Brain pericyte (primary cell): ENCODE measurements around the gene DZIP1L.
A peak's percentile ranks its signal among the peaks of the same experiment; 100 is the strongest.
"Not testable (repeated sequence)": the region's sequence is repeated elsewhere in the genome, so short reads cannot be mapped to it uniquely, and the experiment has no call there.

Experiments used
- DNase-seq: peaks from one replicate; pipeline ENCODE4 v3.0.0-alpha.2; 2012; ENCODE audit warnings: low read depth, low spot score

Gene DZIP1L

DNA sequence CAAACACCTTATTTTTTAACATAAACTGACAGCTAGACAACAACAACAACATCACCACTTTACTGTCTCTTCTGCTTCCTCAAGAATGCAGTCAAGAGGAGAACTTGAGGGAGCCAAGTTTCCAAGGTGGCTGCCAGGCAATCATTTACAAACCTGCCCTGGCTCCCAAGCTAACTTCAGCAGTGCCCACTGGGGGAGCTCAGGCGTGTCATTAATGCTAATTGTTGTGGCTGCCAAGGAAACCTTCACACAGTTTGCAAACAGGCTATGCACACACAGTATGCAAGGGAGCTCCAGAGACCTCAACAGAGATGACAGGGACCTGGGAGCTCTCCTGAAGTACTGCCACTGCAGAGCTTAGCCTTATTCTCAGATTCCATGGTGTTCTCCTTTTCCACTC is 2.1 kb downstream of the DZIP1L start:
- DNase-seq: no peak

DNA sequence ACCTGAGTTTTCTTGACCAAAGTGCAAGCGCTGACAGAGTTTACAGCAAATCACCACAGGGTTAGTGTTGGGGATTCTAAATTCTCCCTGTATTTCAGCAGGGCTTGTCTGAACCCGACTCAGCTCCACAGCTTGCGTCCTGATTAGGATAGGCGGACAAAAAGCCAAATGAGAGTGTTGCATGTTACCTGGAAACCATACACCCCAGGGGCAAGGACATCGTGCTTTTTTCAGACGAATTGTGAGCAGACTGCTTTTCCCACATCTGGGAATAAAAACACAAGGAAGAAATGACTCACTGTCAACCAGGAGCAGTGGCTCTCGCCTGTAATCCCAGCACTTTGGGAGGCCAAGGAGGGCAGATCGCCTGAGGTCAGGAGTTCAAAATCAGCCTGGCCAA is 3.0 kb downstream of the DZIP1L start:
- DNase-seq: no peak

DNA sequence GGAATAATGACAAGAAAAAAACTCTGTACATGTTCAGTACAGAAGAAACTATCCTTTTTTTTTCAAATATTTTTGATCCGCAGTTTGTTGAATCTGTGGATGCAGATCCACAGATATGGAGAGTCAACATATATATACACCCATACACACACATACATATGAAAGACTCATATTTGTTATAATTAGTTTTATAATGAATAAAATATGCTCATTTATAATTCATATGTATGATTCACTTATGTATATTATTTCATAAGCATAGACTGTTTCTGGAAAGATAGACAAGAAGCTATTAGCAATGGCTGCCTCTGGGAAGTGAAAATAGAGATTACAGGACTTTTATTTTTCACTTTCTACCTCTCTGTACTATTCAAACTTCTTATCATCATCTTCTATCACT is 9.8 kb downstream of the DZIP1L start:
- no peak for DNase-seq

DNA sequence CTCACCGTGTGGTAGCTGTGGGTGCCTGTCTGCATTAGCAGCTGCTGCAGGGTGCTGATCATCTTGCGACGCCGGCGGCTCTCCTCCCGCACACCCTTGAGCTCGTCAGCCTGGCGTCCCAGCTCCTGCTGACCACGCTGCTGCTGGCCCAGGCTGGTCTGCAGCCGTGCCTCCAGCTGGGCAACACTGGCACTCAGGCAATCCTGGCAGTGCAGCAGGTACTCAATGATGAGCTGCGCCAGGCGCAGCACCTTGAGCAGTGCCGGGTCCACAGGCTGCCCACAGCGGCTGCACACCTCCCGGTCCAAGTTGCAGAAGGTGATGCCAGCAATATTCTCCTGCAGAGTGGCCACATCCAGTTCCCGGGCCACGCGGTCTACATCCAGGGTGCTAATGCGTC is 11.9 kb downstream of the DZIP1L start:
- no peak for DNase-seq

DNA sequence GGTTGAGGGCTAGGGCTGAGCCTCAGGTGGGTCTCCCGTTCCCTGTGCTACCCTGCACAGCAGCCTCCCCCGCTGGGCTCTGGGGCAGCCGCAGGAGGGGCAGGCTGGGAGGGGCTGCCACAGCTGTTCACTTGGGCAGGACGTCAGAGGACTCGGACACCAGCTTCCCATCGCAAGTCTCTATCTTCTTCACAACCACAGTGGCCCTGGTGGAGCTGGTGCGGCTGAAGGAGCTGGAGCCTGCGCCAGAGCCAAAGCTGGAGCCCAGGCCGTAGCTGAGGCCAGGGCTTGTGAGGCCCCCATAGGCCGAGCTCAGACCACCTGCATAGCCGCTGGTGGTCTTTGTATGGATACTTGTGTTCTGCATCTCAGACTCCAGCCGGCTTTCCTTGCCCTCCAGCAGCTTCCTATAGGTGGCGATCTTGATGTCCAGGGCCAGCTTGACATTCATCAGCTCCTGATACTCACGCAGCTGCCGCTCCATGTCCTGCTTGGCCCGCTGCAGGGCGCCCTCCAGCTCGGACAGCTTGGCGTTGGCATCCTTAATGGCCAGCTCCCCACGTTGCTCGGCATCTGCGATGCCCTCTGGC is 14.0 kb downstream of the DZIP1L start:
- not testable (repeated sequence) for DNase-seq

DNA sequence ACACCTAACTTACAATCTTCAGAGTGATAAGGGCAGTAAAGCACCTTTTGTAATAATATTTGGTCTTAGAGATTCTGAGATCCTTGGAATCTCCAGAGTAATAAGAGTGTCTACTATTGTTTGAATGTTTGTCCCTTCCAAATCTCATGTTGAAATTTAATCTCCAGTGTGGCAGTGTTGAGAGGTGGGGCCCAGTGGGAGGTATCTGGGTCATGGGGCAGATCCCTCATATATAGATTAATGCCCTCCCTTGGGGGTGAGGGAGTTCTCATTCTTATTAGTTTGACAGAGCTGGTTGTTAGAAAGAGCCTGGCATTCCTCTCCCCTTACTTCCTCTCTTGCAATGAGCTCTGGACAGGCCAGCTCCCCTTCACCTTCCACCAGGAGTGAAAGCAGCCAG is 16.0 kb downstream of the DZIP1L start:
- no peak for DNase-seq

DNA sequence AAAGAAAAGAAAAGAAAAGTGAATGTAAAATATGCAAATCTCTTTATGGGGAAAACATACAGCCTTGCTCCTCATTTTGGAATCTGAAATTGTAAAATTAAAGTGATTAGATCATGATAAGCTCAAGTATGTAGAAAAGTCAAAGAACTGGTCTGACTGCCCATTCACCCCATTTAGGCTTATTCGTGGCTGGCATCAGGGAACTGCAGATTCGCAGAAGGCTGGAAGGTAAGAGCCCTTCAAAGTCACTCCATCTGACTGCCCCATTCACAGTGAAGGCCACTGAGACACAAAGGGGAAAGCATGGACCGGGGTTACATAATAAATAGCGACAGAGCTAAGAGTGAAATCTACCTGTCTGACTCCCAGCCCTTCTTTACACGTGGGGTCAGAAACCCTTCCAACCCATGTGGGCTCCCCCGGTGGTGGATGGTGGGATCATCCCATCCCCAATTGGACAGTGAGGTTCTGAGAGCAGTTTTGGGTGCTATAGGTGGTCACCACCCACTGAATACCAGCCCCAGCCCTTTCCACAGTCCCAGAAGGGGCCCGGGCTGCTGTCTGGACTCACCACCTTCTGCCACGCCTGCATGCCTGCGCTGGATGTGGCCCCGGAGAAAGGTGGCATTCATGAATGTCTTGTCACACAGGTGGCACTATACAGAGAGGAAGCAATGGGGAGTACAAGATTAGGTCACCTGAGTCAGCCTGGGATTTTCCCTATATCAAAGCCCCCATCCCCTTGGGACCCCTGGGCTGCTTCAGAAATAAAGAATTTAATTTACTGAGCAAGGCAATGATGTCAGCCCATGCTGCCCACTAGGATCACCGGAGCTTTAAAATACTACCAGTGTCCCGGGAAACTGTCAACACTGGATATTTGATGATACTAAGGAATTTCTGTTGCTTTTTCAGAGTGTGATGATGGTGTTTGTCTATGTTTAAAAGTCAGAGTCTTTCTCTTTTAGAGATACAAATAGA is 17.9 kb downstream of the DZIP1L start:
- DNase-seq: no peak

DNA sequence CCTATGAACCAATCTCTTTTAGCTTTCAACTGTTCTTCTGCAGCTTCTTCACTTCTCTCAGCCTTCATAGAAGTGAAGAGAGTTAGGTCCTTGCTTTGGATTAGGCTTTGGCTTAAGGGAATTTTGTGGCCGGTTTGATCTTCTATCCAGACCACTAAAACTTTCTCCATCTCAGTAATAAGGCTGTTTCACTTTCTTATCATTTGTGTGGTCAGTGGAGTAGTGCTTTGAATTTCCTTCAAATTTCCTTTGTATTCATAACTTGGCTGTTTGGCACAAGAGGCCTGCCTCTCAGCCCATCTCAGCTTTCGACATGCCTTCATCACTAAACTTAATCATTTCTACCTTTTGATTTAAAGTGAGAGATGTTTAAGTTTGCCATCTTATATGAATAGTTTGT is 21.7 kb downstream of the DZIP1L start:
- DNase-seq: no peak

DNA sequence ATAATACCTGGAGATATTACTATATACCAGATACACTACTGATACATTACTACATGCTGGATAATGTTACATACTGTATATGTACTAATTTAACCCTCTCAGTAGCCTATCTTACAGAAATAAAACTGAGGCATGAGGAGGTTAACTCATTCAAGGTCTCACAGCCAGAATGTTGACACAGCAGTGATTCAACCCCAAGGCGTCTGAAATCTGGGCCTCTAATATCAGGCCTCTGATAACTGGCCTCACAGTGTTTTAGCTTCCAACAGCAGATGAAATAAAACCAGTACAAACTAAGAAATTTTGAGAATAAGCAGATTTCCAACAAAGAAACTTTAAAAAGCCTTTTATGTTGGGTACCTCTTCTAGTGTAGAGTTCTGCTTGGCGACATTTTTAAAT is 23.4 kb downstream of the DZIP1L start:
- DNase-seq: no peak

DNA sequence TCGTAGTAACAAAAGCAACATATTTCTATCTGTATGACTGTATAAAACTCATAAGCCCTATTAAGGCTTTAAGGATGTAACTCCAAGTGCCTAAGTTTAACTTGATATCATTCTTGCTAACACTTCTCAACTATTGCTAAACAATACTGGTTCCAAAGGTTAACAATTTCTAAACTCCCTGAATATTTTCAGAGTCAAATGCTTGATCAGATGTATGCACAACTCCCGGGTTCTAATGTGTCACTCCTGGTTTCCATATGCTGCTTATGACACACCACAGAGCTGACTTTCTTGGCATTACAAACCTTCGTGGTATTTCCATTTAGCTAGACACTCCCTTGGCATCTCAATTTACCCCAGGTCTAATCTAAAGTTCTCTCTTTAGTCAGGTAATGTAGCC is 26.3 kb downstream of the DZIP1L start:
- DNase-seq: no peak

DNA sequence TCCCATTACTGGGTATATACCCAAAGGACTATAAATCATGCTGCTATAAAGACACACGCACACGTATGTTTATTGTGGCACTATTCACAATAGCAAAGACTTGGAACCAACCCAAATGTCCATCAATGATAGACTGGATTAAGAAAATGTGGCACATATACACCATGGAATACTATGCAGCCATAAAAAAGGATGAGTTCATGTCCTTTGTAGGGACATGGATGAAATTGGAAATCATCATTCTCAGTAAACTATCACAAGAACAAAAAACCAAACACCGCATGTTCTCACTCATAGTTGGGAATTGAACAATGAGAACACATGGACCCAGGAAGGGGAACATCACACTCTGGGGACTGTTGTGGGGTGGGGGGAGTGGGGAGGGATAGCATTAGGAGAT is 29.7 kb downstream of the DZIP1L start:
- DNase-seq: not testable (repeated sequence)

DNA sequence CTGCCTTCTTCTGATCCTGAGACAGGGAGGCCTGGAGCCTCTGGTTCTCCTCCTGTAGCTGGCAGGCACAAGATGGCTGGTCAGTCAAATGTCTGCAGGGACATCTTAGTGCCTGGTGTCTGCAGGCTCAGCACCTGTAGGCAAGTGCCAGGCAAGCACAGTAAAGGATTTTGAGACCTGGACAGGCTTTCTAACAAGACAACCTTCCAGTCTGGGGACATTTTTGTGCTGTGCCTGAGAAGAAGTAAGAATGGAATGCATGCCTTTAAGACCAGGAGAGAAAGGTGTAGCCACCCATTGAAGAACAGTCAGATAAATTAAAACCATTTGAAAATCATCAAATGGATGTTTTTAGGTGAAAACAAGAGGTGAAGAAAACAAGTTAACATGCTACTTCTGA is 31.2 kb downstream of the DZIP1L start:
- no peak for DNase-seq

DNA sequence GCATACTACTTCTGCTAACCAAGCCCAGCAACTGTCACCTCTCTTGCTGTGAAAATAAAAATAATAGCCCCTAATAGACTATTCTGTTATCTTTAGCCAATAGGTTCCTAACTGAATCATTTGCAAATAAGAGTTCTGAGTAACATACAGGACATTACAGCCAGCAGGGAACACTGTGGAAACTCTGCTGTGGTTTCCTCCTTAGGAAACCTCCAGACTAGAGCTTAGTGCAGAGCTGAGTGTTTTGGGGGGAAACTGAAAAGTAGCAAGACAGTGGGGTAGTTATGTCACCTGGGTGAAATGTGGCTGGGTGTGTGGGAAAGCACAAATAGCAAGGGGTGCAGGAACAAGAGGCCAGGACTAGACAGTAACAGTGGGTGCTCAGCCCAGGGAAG is 32.4 kb downstream of the DZIP1L start:
- DNase-seq: no peak

DNA sequence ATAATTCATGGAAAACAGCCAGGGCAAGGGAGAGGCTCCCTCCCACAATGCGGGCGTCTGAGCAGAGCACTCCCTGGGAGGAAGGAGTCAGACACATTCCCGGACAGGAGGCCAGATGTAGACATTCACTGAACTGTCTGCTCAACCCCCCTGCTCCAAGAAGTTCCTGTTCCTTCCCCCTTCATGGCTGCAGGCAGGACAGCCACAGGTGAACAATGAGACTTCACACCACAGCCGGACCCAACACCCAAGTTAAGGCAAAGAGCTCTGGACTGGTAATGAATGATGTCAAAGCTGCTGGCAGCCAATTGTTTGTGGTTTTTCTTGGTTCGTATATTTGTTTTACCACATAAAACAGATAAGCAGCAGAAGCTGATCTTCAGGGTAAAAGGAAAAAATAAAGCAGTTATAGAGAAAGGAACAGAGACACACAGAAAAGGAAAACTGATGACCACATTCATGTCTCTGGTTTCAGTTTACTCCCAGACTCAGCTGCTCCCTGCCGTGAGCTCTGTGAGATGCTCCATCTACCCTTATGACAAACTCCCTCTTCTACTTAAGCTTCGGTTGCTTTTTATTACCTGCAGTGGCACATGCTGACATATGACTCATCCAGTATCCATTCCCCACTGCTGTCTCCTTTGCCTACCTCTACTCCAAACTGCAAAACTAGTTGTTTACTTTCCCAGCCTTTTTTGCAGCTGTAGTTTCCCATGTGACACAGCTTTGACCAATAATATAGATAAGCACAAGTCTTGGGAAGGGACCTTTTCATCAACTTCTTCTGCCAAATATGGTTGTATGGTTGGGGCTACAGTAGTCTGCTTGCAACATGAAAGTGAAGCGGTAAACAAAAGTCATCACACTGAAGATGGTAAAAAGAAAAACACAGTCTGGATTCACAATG is 33.1 kb downstream of the DZIP1L start:
- DNase-seq: peak; percentile 91

DNA sequence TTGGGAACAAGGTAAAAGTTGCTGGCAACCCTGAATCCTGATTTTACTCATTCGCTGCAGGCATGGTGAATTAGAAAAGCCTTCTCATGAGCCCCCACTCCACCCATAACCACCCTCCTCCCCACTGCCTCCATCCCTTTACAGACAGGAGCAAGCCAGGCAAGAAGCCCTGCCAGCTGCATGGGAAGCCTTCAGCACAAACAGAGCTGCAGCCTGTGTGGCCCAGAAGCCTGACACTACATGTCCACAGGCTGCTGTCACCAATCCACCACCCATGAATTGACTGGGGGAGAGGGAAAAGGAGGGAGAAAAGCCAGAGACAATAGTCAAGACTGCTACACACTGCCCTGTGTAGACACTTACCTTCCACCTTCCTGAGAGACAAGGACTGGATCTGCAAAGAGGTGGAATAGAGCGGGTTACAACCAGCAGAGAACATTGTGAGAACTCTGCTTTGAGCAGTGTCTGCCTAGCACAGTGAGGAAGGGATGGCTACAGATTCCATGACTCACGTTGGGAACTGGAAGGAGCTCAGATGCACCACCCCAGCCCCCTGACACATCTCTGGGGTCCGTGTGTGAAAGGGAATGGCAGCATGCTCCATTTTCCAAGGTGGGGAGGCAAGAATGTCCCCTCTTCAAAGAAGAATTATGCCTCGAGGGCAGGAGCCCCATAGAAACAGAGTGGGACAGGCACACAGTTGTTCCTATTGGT is 33.9 kb downstream of the DZIP1L start:
- DNase-seq: no peak

DNA sequence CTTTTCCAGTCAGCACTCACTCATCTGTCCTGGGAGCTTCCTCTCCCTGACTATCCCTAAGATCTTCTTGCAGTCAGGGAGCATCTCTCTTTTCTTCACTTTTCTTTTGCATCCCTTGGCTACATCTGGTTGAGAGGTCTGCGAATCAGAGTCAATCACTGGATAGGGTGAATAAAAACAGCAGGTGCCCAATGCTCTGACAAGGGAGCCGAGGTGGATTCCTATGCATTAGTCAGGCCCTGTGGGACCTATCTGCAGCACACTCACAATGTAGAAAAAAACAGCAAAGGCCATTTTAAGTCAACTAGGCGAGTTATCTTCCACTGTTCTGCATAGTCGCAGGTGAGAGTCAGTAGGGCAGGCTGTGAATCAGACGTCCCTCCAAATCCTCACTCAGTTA is 35.5 kb downstream of the DZIP1L start:
- no peak for DNase-seq

DNA sequence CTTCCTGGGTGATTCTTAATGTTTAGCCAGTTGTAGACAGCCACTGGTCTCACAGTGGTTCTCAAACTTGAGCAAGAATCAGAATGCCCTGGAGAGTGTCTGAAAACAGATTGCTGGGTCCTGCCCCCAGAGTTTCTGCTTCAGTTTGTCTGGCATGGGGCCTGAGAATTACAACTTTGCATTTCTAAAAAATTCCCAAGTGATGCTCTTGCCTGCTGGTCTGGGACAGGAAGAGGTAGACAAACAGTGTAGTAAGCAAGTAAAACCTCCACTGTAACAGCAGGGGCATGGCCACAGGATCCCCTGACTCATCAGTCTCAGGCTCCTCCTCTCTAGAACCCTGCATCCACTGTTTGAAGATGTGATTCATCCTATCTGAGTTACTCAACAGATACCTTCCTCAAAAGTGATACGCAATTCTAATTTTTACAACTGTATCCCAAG is 36.5 kb downstream of the DZIP1L start:
- DNase-seq: peak; percentile 97

DNA sequence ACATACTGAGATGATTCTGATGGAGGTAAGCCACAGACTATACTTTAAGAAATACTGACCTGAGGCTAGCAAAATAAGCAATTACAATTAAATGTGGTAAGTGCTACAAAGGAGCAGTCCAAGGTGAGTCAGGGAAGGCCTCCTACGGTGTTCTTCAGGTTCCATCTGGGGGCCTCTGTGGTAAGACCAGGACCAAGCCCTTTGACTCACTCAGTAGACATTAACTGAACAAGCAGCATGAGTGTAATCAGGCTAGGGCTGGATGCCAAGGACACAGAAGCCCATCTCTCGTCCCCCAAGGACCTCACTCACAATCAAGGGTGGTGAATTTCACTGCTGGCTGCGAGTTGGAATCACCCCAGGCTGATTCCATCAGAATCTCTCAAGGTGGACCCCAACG is 37.3 kb downstream of the DZIP1L start:
- no peak for DNase-seq

DNA sequence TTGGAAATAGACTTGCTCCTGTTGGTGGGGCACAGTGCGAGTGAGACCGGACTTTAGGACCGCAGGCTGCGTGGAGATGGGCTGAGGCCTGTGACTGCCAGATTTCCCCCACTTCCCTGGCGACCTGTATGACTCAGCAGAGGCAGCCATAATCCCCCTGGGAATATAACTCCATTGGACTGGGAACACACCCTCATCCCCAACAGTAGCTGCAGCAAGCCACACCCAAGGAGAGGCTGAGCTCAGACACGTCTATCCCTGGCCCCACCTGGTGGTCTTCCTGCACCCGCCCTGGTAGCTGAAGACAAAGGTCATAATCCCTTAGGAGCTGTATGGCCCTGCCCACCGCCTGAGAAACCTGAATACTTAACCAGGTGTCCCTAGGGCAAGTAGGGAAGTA is 42.6 kb downstream of the DZIP1L start:
- DNase-seq: no peak

DNA sequence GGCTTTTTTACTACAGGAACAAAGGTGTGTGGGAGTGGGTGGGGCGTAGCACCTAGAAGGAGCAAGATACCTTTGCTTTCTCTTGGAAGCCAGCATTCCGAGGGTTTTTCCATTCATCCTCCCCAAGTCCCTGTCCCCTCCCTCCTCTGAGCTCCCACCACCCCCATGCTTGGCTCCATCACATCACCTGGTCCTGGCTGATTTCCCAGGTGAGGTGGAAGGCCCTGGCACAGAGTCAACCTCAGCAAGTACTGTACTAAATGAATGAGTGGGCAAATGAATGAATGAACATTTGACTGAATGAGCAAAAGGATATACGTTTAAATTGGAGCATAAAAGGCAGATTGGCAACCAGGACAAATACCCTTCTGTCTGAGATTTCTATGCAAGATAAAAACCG is 45.4 kb downstream of the DZIP1L start:
- no peak for DNase-seq

DNA sequence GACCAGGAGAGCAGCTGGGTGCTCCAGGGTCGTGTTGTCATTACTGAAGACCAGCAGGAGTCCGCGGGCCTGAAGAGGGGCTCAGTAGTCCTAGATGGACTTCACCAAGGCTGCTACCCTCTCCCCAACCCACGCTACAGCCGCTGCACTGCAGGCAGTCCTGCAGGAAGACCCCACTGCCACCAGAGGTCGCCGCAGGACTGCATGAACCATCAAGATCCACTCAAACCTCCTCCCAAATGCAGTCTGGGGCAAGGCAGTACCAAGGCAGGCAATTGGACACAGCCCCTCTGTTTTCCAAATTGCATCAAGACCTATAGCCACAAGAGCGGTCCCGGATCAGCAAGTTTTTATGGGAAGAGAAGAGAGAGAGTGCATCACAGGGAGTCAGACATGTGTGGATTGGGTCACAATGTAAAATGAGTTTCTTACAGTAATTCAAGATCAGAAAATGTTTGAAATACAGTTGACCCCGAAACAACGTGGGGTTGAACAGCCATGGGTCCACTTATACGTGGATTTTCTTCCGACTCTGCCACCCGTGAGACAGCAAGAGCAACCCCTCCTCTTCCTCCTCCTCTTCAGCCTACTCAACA is 46.7 kb downstream of the DZIP1L start:
- peak; percentile 50 for DNase-seq
